Smooth muscle cell (in vitro differentiated cells): ENCODE results near the gene RRM1. TPM values are rescaled to one million over a fixed set of nuclear protein-coding genes. Genes with fewer than 3 reads are reported as not detected.

ENCODE experiments used
- DNase-seq: peaks from one replicate; lab custom pipeline; 2025; ENCODE audit not compliant: unreplicated experiment; lab: John Stamatoyannopoulos, UW
- H2AFZ ChIP-seq: fragments of 200-600 bp; sonication (generic); 2 replicates; pipeline ENCODE4 v1.6.0; 2016; ENCODE audit warnings: antibody characterized with exemption, low read depth, mild to moderate bottlenecking
- H3F3A ChIP-seq: fragments of 200-600 bp; sonication (generic); 2 replicates; pipeline ENCODE4 v1.6.0; 2017; ENCODE audit warnings: antibody characterized with exemption, low read depth
- H3K27ac ChIP-seq: fragments of 200-600 bp; sonication (generic); 2 replicates; pipeline ENCODE4 v1.5.1; 2016; ENCODE audit warnings: low read depth, mild to moderate bottlenecking
- H3K27me3 ChIP-seq: fragments of 200-600 bp; sonication (generic); 2 replicates; pipeline ENCODE4 v1.6.1; 2016; ENCODE audit warnings: low read depth, mild to moderate bottlenecking
- H3K36me3 ChIP-seq: fragments of 200-600 bp; sonication (generic); 2 replicates; pipeline ENCODE4 v1.5.1; 2016; ENCODE audit warnings: low read depth
- H3K4me1 ChIP-seq: fragments of 200-600 bp; sonication (generic); 2 replicates; pipeline ENCODE4 v1.5.1; 2016; ENCODE audit warnings: low read depth
- H3K4me2 ChIP-seq: fragments of 200-600 bp; sonication (generic); 2 replicates; pipeline ENCODE4 v1.6.0; 2016; ENCODE audit warnings: mild to moderate bottlenecking
- H3K4me3 ChIP-seq: fragments of 200-600 bp; sonication (generic); 2 replicates; pipeline ENCODE4 v1.5.1; 2016; ENCODE audit warnings: mild to moderate bottlenecking
- H3K79me2 ChIP-seq: fragments of 200-600 bp; sonication (generic); 2 replicates; pipeline ENCODE4 v1.6.0; 2016; ENCODE audit warnings: low read depth, mild to moderate bottlenecking
- H3K9ac ChIP-seq: fragments of 200-600 bp; sonication (generic); 2 replicates; pipeline ENCODE4 v1.6.0; 2016; ENCODE audit warnings: low read depth
- H3K9me3 ChIP-seq: fragments of 200-600 bp; sonication (generic); replicated peaks from 2 replicates; pipeline ENCODE4 v1.5.1; 2016; ENCODE audit warnings: low read depth
- H4K20me1 ChIP-seq: fragments of 200-600 bp; sonication (generic); 2 replicates; pipeline ENCODE4 v1.6.0; 2016; ENCODE audit warnings: low read depth
- WGBS: methylation state at CpG from one replicate; pipeline ENCODE4 v1.1.7; 2016; ENCODE audit warnings: low lambda C conversion rate; 5-methylcytosine and 5-hydroxymethylcytosine counted together
- polyA plus RNA-seq: library from polyadenylated mRNA; unstranded; fragments of >200 nt; fragmentation: Nextera tagmentation; extraction: Ambion mirVana; gene quantifications from 2 replicates; pipeline ENCODE4 v1.2.1, GENCODE V29; 2016
- total RNA-seq: library from RNA; depleted of rRNA; stranded (reverse); fragments of >200 nt; gene quantifications from 2 replicates; pipeline ENCODE4 v1.2.3, GENCODE V29; 2014
- TF ChIP-seq, protein P1 (sequence below): fragments of 200-600 bp; sonication (generic); IDR thresholded peaks from 2 replicates; pipeline ENCODE4 v1.5.1; 2017; ENCODE audit warnings: borderline replicate concordance, mild to moderate bottlenecking, antibody characterized with exemption; ENCODE audit not compliant: insufficient read depth, poor library complexity, severe bottlenecking

RRM1 gene
- total RNA-seq (76.1 and 90.5 TPM in 2 replicates), polyA plus RNA-seq (29.5 and 36.4 TPM in 2 replicates)

DNA sequence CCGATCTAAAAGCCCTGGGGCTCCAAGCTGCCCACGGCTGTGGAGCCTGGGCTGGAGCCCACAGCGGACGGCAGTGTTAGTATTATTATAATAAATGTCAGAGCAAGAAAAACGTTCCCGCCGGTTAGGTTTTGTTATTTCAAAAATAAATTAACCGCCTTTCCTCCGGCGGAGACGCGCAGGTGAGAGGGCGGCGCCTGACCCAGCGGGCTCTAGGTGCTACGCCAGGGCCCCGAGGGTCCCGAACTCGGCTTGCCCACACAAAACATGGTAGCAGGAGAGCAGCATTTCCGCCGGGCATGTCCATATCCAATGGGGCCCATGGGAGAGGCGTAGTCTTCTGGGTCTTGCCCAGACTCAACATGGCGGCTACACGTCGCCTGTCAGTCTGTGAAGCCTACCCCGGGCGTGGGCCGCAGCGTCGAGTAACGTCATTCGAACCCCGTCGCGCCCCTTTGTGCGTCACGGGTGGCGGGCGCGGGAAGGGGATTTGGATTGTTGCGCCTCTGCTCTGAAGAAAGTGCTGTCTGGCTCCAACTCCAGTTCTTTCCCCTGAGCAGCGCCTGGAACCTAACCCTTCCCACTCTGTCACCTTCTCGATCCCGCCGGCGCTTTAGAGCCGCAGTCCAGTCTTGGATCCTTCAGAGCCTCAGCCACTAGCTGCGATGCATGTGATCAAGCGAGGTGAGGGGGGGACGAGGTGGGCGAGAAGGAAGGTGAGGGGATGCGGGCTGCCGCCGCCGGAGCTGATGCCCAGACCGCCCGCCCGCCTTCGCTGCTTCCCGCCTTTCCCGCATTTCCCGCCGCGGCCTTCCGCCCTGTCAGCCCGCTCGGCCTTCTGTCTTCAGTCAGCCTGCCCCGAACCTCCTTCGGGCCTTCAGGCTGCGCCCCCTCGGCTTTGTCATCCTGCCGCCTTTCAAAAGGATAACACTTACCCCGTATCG lies at the start of gene RRM1:
Gene RRM1, plus strand, starts transcription at position 452 of the 944 bp plus-strand sequence. Its CDS starts 214 bp downstream, at position 666.
- H3K9ac ChIP-seq: peak within 1 kb of the TSS; percentile 87
- H2AFZ ChIP-seq: peak within 1 kb of the TSS; percentile 70
- peak; percentile 87 for DNase-seq
- under 1% methylated on average over 56 of the region's 74 CpGs for WGBS
- H3K9me3 ChIP-seq: no peaks in the 10 kb centered on the region
- H3K36me3 ChIP-seq: no peaks in the 10 kb centered on the region
- H3F3A ChIP-seq: no peaks in the 10 kb centered on the region
- H4K20me1 ChIP-seq: no peaks in the 10 kb centered on the region
- peak within 1 kb of the TSS; percentile 86 for H3K4me2 ChIP-seq
- TF ChIP-seq, protein P1, sequence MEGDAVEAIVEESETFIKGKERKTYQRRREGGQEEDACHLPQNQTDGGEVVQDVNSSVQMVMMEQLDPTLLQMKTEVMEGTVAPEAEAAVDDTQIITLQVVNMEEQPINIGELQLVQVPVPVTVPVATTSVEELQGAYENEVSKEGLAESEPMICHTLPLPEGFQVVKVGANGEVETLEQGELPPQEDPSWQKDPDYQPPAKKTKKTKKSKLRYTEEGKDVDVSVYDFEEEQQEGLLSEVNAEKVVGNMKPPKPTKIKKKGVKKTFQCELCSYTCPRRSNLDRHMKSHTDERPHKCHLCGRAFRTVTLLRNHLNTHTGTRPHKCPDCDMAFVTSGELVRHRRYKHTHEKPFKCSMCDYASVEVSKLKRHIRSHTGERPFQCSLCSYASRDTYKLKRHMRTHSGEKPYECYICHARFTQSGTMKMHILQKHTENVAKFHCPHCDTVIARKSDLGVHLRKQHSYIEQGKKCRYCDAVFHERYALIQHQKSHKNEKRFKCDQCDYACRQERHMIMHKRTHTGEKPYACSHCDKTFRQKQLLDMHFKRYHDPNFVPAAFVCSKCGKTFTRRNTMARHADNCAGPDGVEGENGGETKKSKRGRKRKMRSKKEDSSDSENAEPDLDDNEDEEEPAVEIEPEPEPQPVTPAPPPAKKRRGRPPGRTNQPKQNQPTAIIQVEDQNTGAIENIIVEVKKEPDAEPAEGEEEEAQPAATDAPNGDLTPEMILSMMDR: no peak
- H3K27ac ChIP-seq: peak within 1 kb of the TSS; percentile 90
- H3K4me3 ChIP-seq: peak within 1 kb of the TSS; percentile 70
- H3K79me2 ChIP-seq: peaks cover 31% of the 10 kb centered on the region
- no peaks in the 10 kb centered on the region for H3K27me3 ChIP-seq
- H3K4me1 ChIP-seq: peaks cover 17% of the 10 kb centered on the region

DNA sequence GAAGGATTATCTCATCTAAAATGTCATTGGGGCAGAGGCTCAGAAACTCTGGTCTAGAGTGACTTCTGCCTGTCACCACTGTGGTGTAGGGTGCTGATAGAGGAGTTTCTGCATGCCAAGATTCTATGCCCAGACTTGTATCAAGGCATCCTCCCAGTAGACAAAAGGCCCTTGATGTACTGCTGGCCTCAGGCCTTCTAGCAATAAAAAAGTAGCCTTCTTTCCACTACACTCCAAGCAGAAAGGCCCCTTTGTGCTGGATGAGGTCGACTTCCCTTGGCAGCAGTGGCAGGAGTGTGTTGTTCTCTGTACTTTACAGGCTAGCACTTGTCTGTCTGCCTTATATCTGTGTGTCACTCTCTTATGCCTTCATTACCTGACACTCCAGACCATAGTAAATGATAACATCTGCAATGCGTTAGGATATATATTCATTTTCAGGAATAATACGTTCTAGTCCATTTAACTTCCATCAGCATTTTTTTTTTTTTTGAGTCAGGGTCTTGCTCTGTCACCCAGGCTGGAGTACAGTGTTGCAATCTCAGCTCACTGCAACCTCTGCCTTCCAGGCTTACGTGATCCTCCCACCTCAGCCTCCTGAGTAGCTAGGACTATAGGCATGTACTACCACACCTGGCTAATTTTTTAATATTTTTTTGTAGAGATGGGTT lies 49.5 kb upstream of the RRM1 start:
- 29% methylated on average over 4 of the region's 4 CpGs for WGBS
- H4K20me1 ChIP-seq: no peaks in the 10 kb centered on the region
- H3K4me2 ChIP-seq: peak overlapping the region; percentile 8
- H3K27me3 ChIP-seq: no peaks in the 10 kb centered on the region
- H2AFZ ChIP-seq: no peak overlapping the region
- no peak for DNase-seq
- TF ChIP-seq, protein P1: no peak
- no peaks in the 10 kb centered on the region for H3K36me3 ChIP-seq
- H3F3A ChIP-seq: peaks cover 9% of the 10 kb centered on the region
- H3K4me3 ChIP-seq: no peak overlapping the region
- H3K9me3 ChIP-seq: no peaks in the 10 kb centered on the region
- no peaks in the 10 kb centered on the region for H3K79me2 ChIP-seq
- H3K27ac ChIP-seq: peak overlapping the region; percentile 37
- H3K9ac ChIP-seq: no peak overlapping the region
- H3K4me1 ChIP-seq: no peaks in the 10 kb centered on the region

DNA sequence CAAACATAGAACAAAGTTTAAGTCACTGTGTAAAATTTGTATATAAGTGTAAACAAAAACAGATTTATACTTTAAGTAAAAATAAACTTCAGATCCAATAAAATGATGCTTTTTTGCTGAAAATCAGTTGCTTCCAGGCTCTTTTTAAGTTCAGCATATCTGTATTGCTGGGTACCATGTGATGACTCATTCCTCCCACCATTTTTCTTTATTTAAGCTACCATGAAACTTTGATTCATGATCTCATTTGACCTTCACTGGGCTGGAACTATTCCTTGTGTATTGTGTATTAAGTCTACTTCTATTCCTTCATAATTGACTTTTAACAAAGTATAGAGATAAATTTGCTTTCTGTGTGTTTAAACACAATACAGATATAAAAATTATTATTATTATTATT lies 46.3 kb upstream of the RRM1 start:
- Histone ChIP-seq H3K4me3 (no peak overlapping the region), H4K20me1 (no peaks in the 10 kb centered on the region), H3K9me3 (no peaks in the 10 kb centered on the region), H3K27me3 (no peaks in the 10 kb centered on the region), H3F3A (peaks cover 9% of the 10 kb centered on the region), H3K79me2 (no peaks in the 10 kb centered on the region), H2AFZ (no peak overlapping the region), H3K27ac (no peak overlapping the region), H3K36me3 (no peaks in the 10 kb centered on the region), H3K4me1 (no peaks in the 10 kb centered on the region), H3K9ac (no peak overlapping the region), H3K4me2 (no peak overlapping the region)
- no peak for DNase-seq
- TF ChIP-seq, protein P1: no peak
